Activated CD8-positive, alpha-beta memory T cell treated with anti-CD3 and anti-CD28 coated beads, Interleukin-2, amount 50 U/mL, for 24 hours (primary cell): ENCODE measurements around the gene WWP2.

ENCODE experiments used
- DNase-seq: peaks from one replicate; pipeline ENCODE4 v3.0.0-alpha.2; 2020; ENCODE audit errors: extremely low read depth

The WWP2 gene

DNA sequence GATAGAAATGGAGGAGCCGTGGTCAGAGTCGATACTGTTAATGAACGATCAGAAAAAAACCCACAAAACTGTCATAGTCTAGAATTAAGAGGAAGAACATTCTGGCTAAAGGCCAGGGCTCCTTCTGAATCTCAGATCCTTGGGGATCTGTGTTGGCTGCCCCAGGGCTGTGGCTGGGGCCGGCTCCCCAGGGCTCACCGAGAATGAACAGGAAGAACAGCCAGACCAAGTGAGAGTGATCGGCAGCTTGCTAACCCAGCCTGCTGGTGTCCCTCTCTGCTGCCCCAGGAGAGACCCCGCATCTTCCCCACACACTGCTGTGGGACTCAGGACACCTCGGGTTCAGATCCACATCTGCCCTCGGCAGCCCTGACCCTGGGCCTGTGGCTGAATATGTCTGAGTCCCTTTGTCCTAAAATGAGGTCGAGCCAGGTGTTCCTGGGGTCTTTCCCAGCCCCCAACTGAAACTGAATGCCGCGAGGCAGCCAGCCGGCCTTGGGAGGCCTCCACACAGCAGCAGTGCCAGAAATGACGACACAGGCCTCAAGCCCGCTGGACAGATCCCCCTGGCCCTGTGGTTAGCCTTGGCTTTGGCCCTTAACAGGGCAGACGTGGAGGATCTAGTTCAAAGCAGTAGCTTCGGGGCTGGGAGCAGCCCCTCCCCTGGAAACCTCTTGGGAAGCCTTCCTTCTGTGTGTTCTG is 165.1 kb downstream of the WWP2 start:
- no peak for DNase-seq

DNA sequence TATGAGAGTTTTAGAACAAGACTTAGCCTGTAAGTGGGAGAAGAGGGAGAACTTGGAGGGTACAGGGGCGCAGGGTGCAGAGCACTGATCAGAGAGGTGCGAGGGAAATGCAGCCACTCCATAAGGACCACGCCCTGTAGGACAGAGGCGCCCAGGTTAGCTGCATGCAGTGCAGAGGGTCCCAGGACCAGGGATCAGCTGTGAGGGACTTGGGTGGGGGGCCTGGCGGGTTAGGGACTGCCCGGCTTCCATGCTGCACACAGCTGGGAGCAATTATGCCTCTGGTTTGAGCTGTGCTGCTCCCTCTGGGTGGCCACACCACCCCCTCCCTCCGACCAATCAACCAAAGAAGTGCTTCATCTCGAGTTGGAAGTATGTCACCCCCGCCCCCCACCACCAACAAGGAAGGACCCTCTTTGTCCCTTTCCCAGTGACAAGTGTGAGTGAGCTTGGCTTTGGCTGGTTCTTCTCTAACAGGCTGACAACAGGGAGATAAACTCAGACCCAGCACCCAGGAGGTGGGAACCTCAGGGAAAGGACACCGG is 166.8 kb downstream of the WWP2 start:
- DNase-seq: no peak

DNA sequence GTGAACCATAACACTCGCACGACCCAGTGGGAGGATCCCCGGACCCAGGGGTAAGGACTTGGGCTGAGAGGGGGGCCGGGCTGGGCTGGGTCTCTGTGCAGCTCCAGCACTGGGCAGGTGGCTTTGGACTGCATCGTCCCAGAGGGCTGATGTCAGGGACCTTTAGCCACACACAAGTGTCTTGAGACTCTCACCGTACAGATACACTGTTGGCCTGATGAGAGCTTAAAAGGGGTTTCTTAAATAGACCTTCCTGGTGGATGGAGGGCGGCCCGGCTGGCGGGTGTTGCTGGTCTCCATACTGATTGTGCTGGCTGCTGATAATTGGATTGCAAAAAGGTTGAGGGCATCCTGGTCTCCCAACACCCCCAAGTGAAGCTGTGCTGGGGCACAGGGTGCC is 167.3 kb downstream of the WWP2 start:
- DNase-seq: no peak

GRCh38 chr16:69930117-69930776 is 168.1 kb downstream of the WWP2 start:
- no peak for DNase-seq

DNA sequence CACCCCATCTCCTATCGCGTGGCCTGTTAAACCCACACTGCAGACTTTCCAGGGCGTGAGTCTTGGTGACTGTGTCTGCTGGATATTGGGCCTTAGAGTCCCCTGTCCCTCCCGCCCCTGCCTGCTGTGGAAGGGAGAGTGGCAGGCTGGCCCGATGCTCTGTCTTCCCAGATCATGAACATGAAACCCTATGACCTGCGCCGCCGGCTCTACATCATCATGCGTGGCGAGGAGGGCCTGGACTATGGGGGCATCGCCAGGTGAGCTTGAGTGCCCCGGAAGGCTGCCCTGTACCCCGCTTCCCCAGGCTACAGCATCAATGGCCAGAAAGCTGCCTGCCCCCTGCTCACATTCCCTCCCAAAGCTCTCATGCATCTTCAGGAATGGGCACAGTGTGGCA is 169.5 kb downstream of the WWP2 start:
- DNase-seq: no peak

GRCh38 chr16:69932228-69932627 is 170.1 kb downstream of the WWP2 start:
- no peak for DNase-seq

DNA sequence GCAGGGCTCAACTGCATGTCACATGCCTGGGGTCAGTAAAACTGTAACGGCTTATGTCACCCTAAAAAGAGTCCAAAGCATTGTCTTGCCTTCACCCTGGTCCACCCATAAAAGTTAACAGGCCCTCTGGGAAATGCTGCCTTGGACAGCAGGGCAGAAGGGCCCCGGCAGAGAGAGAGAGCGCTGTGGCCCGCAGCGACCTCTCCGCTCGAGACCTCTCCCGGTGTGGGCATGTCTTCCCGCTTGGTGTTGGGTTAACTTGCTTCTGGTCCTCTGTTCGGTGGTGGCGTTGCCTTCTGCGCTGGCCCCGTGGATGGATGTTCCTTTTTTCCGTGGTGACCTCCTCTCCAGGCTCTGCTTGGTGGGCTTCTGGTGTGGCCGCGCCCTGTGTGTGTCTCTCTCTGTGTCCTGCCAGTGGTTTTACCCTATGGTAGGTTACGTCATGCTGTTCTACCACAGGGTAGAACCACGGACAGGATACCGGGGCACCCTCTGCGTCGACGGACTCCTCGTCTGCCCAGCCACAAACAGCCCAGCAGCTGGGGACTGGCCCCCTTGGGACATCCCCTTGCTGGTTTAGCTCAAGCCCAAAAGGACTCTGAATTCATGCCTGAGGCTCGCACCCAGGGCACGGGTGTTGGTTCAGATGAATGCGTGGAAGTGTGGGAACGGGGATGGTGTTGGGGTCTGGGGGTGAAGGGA is 170.7 kb downstream of the WWP2 start:
- no peak for DNase-seq

GRCh38 chr16:69934044-69934443 is 171.9 kb downstream of the WWP2 start:
- DNase-seq: no peak

DNA sequence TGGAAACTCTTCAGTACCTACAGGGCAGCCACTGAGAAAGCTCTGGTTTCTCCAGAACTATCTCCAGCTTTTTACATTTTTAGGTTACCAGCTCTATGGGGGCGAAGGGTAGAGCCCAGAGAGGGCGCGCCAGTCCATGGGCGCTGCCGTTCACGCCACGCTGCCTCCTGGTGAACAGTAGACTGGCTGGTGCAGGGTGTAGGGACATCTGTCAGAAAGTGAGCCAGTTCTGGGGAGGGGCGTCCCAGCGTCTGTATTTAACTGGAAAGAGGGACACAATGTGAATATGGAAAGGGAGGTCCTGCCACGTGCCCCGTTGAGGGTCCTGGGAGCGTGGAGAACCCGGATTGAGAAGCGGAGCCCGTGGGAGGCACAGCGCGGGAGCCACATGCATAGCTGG is 172.6 kb downstream of the WWP2 start:
- DNase-seq: no peak

- no peak for DNase-seq
Measured at GRCh38 chr16:69935278-69935711, 173.2 kb downstream of the WWP2 start.

- no peak for DNase-seq
Measured at GRCh38 chr16:69935740-69936139, 173.6 kb downstream of the WWP2 start.

DNA sequence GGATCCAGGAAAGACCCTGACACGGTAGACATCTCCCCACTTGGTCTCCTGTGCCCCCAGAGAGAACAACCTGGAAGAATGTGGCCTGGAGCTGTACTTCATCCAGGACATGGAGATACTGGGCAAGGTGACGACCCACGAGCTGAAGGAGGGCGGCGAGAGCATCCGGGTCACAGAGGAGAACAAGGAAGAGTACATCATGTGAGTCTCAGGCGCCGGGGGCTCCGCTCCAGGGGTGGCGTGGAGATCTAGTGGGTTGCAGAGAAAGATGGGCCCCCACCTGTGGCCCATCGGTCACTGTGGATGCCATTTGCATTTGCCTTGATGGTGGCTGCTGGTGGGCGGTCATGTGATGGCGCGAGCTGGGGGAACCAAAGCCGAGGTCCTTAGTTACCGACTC is 174.1 kb downstream of the WWP2 start:
- DNase-seq: no peak

DNA sequence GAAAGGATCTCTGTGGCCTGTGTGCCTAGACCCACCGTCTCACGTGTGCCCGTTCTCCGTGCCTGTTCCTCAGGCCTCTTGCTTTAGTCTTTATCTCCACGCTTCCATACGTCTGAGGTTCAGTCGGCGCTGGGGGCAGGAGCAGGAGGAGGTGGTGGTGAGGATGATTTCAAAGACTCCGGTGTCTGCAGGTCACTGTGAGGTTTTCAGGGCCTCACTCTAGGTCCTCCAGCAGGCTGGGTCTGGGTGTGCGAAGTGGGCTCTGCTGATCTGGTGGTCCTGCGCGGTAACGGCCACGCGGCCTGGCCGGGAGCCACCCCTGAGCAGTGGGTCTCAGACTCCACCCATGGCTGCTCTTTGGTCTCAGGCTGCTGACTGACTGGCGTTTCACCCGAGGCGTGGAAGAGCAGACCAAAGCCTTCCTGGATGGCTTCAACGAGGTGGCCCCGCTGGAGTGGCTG is 174.6 kb downstream of the WWP2 start:
- DNase-seq: no peak

DNA sequence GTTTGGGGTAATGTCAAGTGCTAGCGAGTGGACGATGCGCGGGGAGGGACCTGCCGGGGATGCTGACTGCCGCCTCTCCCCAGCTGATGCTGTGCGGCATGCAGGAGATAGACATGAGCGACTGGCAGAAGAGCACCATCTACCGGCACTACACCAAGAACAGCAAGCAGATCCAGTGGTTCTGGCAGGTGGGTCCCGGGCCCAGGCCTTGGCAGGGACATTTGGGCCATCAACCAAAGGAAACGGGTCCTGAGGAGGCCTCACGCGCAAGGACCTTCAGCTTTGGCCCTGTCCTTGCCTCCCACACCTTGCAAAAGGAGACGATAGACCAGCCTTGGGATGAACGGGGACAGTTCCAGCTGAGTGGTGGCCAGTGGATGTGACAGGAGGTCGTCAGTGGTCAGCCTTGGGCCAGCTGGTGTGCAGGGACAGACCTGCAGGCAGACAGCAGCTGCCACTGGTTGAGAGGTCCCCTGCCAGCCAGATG is 175.4 kb downstream of the WWP2 start:
- DNase-seq: no peak

DNA sequence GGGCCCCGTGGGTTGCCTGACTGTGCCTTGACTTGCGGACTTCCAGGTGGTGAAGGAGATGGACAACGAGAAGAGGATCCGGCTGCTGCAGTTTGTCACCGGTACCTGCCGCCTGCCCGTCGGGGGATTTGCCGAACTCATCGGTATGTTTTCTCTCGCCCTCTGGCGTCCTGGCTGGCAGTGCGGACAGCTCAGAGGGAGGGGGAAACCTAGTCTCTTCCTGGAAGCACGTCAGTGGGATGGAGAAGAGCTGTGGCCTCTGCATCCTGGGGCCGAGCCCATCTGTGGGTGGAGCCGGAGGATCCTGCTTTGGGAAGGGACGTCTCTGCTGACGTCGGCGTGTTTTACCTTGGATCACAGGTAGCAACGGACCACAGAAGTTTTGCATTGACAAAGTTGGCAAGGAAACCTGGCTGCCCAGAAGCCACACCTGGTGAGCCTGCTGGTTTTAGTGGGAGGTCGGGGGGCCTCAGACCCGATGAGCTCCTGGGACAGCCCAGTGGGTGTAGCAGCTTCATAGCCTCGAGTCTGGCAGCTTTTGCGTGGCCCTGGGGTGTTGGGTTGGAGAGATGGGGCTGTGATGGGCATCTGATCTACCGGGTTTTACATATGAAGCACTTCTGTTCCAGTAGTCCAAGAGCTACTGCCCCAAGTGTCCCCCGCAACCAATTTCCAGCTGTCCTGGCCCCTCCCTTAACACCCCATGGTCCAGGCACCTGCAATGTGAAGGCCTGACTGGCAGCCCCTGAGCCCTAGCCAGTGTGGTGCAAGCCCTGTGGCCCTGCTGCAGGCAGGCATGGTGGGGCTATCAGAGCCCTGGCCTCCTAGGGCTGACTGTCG is 177.1 kb downstream of the WWP2 start:
- DNase-seq: no peak

DNA sequence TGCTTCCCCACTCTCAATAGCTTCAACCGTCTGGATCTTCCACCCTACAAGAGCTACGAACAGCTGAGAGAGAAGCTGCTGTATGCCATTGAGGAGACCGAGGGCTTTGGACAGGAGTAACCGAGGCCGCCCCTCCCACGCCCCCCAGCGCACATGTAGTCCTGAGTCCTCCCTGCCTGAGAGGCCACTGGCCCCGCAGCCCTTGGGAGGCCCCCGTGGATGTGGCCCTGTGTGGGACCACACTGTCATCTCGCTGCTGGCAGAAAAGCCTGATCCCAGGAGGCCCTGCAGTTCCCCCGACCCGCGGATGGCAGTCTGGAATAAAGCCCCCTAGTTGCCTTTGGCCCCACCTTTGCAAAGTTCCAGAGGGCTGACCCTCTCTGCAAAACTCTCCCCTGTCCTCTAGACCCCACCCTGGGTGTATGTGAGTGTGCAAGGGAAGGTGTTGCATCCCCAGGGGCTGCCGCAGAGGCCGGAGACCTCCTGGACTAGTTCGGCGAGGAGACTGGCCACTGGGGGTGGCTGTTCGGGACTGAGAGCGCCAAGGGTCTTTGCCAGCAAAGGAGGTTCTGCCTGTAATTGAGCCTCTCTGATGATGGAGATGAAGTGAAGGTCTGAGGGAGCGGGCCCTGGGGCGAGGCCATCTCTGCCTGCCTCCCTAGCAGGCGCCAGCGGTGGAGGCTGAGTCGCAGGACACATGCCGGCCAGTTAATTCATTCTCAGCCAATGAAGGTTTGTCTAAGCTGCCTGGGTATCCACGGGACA is 177.9 kb downstream of the WWP2 start:
- no peak for DNase-seq

- no peak for DNase-seq
Measured at GRCh38 chr16:69940676-69941075, 178.5 kb downstream of the WWP2 start.

DNA sequence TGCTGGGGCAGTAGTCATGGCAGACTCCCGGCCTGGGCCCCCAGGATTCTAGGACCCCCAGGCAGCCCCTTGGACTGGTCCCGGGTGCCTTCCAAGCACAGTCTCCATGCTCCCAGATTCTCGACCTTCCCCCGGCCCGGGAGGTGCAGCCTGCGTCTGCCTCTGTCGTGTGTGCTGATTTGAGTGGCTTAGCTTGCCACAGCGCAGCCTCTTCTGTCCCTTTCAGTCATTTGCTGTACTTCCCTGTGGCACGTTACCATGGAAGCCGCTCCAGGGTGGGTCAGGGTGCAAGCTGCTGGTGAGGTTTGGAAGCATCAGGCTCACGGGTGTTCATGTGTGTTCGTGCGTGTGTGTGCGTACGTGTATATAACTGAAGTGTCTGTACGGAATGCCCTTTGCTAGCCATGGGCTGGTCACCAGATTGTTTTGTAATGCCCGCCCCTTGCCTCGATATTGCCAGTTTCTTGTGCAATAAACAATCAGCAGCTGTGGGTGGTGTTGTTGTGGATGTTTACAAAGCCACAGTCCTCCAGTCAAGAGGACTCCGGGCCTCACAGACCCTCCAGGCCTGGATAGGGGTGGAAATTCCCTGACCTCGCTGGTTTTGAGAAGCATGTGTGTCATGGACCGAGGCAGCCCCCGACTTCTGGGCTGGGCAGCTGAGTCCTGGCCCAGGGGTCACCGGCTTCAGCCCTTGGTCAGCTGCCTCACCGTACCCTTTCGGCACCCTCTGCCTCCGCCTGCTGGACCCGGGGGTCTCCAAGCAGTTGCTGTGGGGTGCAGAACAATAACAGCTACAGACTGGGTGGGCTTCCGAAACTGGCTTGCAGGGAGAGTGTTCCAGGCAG is 179.3 kb downstream of the WWP2 start:
- DNase-seq: no peak

DNA sequence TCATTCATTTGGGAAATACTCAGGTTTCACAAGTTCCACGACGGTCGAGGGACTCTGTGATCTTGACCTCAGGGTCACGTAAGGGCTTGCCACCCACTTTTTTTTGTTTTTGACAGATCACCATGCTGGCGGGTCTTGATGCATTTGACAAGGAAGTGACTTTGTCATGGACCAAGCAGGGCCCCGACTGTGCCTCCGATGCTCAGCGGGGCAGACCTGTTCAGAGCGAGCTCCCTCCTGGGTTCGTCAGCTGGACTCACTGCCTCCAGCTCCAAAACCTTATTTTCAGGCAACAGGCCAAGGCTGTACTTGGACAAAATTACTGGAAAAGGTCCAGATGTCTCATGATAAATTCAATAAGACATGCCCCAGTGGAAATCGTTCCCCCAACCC is 180.0 kb downstream of the WWP2 start:
- no peak for DNase-seq

DNA sequence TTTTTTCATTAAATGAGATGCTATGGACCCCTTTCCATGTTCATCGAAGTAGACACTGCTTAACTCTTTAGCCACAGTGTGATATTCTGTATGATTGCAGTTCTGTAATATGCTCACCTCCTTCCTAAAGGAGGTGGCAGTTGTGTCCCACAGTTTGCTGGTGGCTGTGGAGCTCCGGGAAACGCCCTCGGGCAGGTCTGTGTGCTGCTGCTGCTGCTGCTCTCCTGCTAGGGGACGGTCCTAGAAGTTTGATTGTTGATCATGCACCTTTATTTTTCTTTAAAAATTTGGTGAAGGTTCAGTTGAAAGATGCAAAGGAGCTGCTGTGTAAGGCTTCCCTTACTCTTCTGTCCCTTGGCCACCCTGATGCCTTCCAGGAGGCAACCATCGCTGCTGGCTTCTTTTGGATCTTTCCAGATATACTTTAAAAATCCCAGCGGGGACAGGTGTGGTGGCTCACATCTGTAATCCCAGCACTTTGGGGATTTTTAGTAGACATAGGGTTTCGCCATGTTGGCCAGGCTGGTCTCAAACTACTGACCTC is 180.6 kb downstream of the WWP2 start:
- no peak for DNase-seq
